GM18511 (cell line): ENCODE data around the gene ATXN1.

Experiments used
- ATAC-seq: cut with Tn5 transposase; IDR thresholded peaks from one replicate; pipeline ENCODE4 v1.9.1; 2021; ENCODE audit warnings: mild to moderate bottlenecking, moderate library complexity; ENCODE audit not compliant: unreplicated experiment

ATXN1 gene

GRCh38 chr6:16254535-16254934 lies 506.7 kb downstream of the ATXN1 start:
- ATAC-seq, result no peak

GRCh38 chr6:16253399-16254144 lies 507.7 kb downstream of the ATXN1 start:
- ATAC-seq, result no peak

GRCh38 chr6:16252686-16253299 lies 508.5 kb downstream of the ATXN1 start:
- ATAC-seq, result no peak

- no peak for ATAC-seq
Observed at GRCh38 chr6:16251706-16252105, 509.6 kb downstream of the ATXN1 start.

GRCh38 chr6:16249971-16250370 lies 511.3 kb downstream of the ATXN1 start:
- no peak for ATAC-seq
